GM18505 (cell line): ENCODE data around the gene TCF23.
"Not testable (repeated sequence)": the region's sequence is repeated elsewhere in the genome, so short reads cannot be mapped to it uniquely, and the experiment has no call there.

Experiments used
- ATAC-seq: cut with Tn5 transposase; IDR thresholded peaks from one replicate; pipeline ENCODE4 v1.9.1; 2021; ENCODE audit not compliant: unreplicated experiment
- POLR2A ChIP-seq: IDR thresholded peaks from 4 replicates; pipeline ENCODE4 v1.6.1; 2011; ENCODE audit warnings: borderline replicate concordance; ENCODE audit not compliant: insufficient read depth, insufficient read length; ENCODE audit errors: extremely low read depth

Gene TCF23

GRCh38 chr2:27159271-27159670 lies 10.5 kb downstream of the TCF23 start:
- ATAC-seq: no peak
- TF ChIP-seq POLR2A: no peak

- ATAC-seq: no peak
- no peak for TF ChIP-seq POLR2A
Observed at GRCh38 chr2:27160191-27160590, 11.4 kb downstream of the TCF23 start.

- TF ChIP-seq POLR2A: no peak
Observed at GRCh38 chr2:27162151-27163121, 13.6 kb downstream of the TCF23 start.

GRCh38 chr2:27164960-27165763 lies 16.4 kb downstream of the TCF23 start:
- no peak for ATAC-seq

More at GRCh38 chr2:27162151-27163121, 13.6 kb downstream of the TCF23 start:
- no peak for ATAC-seq

GRCh38 chr2:27170581-27171337 lies 22.0 kb downstream of the TCF23 start:
- TF ChIP-seq POLR2A: no peak
- ATAC-seq: no peak

More at GRCh38 chr2:27164960-27165763, 16.4 kb downstream of the TCF23 start:
- TF ChIP-seq POLR2A: no peak

GRCh38 chr2:27171351-27171848 lies 22.6 kb downstream of the TCF23 start:
- ATAC-seq: no peak
- TF ChIP-seq POLR2A: no peak

GRCh38 chr2:27174638-27175037 lies 25.8 kb downstream of the TCF23 start:
- no peak for TF ChIP-seq POLR2A
- ATAC-seq: no peak

- TF ChIP-seq POLR2A: no peak
Observed at GRCh38 chr2:27175330-27175729, 26.5 kb downstream of the TCF23 start.

GRCh38 chr2:27175781-27176180 lies 27.0 kb downstream of the TCF23 start:
- not testable (repeated sequence) for ATAC-seq

More at GRCh38 chr2:27175330-27175729, 26.5 kb downstream of the TCF23 start:
- ATAC-seq: no peak

GRCh38 chr2:27177441-27178351 lies 28.9 kb downstream of the TCF23 start:
- no peak for ATAC-seq
- no peak for TF ChIP-seq POLR2A

GRCh38 chr2:27178469-27178868 lies 29.7 kb downstream of the TCF23 start:
- no peak for ATAC-seq
- TF ChIP-seq POLR2A: no peak

GRCh38 chr2:27179344-27180000 lies 30.7 kb downstream of the TCF23 start:
- no peak for TF ChIP-seq POLR2A
- ATAC-seq: no peak

- no peak for TF ChIP-seq POLR2A
- no peak for ATAC-seq
Observed at GRCh38 chr2:27182346-27182745, 33.5 kb downstream of the TCF23 start.
